Upper lobe of left lung (tissue), 6 donors: Measurements from ENCODE around the gene IL7R. TPM values are rescaled to one million over a fixed set of nuclear protein-coding genes. Genes with fewer than 3 reads are reported as not detected.

Source experiments
- ATAC-seq, 2 donors: fragments of 200-7000 bp; cut with Tn5 transposase; one replicate each; pipeline ENCODE4 v1.9.1; 2022; ENCODE audit warnings: mild to moderate bottlenecking in 2 of 2, moderate library complexity in 2 of 2; ENCODE audit not compliant: low FRiP score in 2 of 2
- DNase-seq, 2 donors: peaks; one replicate each; pipeline ENCODE4 v3.0.0-alpha.2; 2019 to 2020
- H3K27ac ChIP-seq, 4 donors: fragments of 200-600 bp; sonication (generic); one replicate each; pipeline ENCODE4 v1.5.1; 2016 to 2019
- H3K27me3 ChIP-seq, 4 donors: fragments of 200-600 bp; sonication (generic); one replicate each; pipeline ENCODE4 v1.5.1; 2017 to 2019
- H3K36me3 ChIP-seq, 4 donors: fragments of 200-600 bp; sonication (generic); one replicate each; pipeline ENCODE4 v1.5.1; 2016 to 2019
- H3K4me1 ChIP-seq, 4 donors: fragments of 200-600 bp; sonication (generic); one replicate each; pipeline ENCODE4 v1.5.1; 2018 to 2019
- H3K4me3 ChIP-seq, 4 donors: fragments of 200-600 bp; sonication (generic); one replicate each; pipeline ENCODE4 v1.5.1; 2017 to 2019; ENCODE audit warnings: mild to moderate bottlenecking in 2 of 4, moderate library complexity in 1 of 4
- H3K9me3 ChIP-seq, 4 donors: fragments of 200-600 bp; sonication (generic); one replicate each; pipeline ENCODE4 v1.5.1; 2018 to 2019
- EP300 ChIP-seq, 4 donors: sonication (generic); formaldehyde crosslinking; IDR thresholded peaks; one replicate each; pipeline ENCODE4 v1.5.1; 2017; ENCODE audit warnings: antibody characterized with exemption in 4 of 4, control low read depth in 2 of 4
- POLR2A ChIP-seq, 4 donors: fragments of 450-650 bp; IDR thresholded peaks; one replicate each; pipeline ENCODE4 v1.5.1; 2016 to 2017; ENCODE audit warnings: antibody characterized with exemption in 4 of 4, mild to moderate bottlenecking in 2 of 4
- POLR2AphosphoS5 ChIP-seq, 2 donors: sonication (generic); formaldehyde crosslinking; IDR thresholded peaks; one replicate each; pipeline ENCODE4 v1.5.1; 2017; ENCODE audit warnings: antibody characterized with exemption in 2 of 2
- WGBS, 2 donors: methylation state at CpG; one replicate each; pipeline ENCODE4 v1.1.5; 2017 to 2018; 5-methylcytosine and 5-hydroxymethylcytosine counted together
- total RNA-seq, 6 donors: library from RNA; depleted of rRNA in 4 of 6; stranded (reverse); fragments of >200 nt in 4 of 6; gene quantifications; one replicate each; pipeline versions ENCODE4 v1.1.0 to v1.2.1, GENCODE V29; 2016 to 2021
- TF ChIP-seq, protein P1 (sequence below), 6 experiments: fragments of 450-650 bp in 4 of 6; fragments of 200-600 bp in 2 of 6; sonication (generic) in 2 of 6; IDR thresholded peaks; one replicate each; pipeline ENCODE4 v1.5.1; 2016 to 2019; ENCODE audit warnings: antibody characterized with exemption in 6 of 6
- donor health status: DM: no; HTN: no; CAD: no; lungs with moderate emphysema.
- donor health status: DM: no; HTN: yes; CAD: no; lungs with severe emphysema.

The IL7R gene
- total RNA-seq, 6 donors from 2014 or later = 86.8 to 139 (median 94.7) TPM

DNA sequence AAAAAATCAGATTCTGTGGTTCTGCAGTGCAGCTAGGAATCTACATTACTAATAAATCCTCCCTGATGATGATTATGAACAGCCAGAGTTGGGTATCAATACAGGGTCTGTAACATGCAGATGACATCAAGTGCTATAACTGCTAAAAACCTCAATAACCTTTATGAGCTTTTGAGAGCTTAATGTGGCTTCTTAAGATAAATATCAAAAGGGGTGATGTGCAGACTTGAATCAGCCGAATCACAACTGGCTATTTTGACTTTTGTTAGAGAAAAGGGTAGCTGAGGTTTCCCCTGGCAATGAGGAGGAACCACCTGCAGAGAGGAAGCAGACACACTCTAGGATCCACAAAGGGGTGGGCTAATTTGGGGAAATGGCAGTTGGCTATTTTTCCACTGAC, 51.5 kb downstream of the IL7R start:
- Histone ChIP-seq H3K9me3 (no peaks in the 10 kb centered on the region), H3K27ac (no peak overlapping the region), H3K4me1 (no peaks in the 10 kb centered on the region), H3K27me3 (no peaks in the 10 kb centered on the region), H3K36me3 (no peaks in the 10 kb centered on the region), H3K4me3 (no peak overlapping the region)
- no peak for DNase-seq
- ATAC-seq = no peak
- 57% methylated on average over 1 of the region's 1 CpG for WGBS, 2 donors
- TF ChIP-seq EP300 (IDR thresholded peaks at IDR 0.05) (no peak), POLR2A (IDR thresholded peaks at IDR 0.05) (no peak), POLR2AphosphoS5 (IDR thresholded peaks at IDR 0.05) (no peak)
- TF ChIP-seq, protein P1, sequence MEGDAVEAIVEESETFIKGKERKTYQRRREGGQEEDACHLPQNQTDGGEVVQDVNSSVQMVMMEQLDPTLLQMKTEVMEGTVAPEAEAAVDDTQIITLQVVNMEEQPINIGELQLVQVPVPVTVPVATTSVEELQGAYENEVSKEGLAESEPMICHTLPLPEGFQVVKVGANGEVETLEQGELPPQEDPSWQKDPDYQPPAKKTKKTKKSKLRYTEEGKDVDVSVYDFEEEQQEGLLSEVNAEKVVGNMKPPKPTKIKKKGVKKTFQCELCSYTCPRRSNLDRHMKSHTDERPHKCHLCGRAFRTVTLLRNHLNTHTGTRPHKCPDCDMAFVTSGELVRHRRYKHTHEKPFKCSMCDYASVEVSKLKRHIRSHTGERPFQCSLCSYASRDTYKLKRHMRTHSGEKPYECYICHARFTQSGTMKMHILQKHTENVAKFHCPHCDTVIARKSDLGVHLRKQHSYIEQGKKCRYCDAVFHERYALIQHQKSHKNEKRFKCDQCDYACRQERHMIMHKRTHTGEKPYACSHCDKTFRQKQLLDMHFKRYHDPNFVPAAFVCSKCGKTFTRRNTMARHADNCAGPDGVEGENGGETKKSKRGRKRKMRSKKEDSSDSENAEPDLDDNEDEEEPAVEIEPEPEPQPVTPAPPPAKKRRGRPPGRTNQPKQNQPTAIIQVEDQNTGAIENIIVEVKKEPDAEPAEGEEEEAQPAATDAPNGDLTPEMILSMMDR (IDR thresholded peaks at IDR 0.05) = no peak

DNA sequence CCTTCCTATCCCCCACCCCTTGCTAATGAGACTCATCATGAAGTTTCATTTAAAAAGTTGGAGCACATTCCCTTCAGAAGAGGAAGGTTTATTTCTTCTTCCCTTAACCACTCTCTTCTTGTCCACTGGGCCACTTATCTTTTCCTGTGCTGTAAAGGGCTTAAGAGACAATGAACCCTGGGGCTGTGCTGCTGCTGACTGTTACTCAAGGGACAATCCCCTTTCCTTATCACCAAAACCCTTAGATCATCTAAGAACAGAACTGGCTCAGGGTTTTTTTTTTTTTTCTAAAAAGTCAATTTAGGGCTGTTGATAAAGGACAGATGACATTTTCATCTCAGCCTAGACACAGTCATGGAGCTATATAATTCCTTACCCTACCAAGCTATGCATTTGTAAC, 52.1 kb downstream of the IL7R start:
- Histone ChIP-seq H3K9me3 (no peaks in the 10 kb centered on the region), H3K4me1 (no peaks in the 10 kb centered on the region), H3K27me3 (no peaks in the 10 kb centered on the region), H3K4me3 (no peak overlapping the region), H3K27ac (no peak overlapping the region), H3K36me3 (no peaks in the 10 kb centered on the region)
- ATAC-seq (no peak), DNase-seq (no peak)
- TF ChIP-seq, protein P1 (IDR thresholded peaks at IDR 0.05) = no peak
- no peak for TF ChIP-seq POLR2AphosphoS5 (IDR thresholded peaks at IDR 0.05)
- TF ChIP-seq EP300 (IDR thresholded peaks at IDR 0.05) = no peak
- TF ChIP-seq POLR2A (IDR thresholded peaks at IDR 0.05) = no peak

DNA sequence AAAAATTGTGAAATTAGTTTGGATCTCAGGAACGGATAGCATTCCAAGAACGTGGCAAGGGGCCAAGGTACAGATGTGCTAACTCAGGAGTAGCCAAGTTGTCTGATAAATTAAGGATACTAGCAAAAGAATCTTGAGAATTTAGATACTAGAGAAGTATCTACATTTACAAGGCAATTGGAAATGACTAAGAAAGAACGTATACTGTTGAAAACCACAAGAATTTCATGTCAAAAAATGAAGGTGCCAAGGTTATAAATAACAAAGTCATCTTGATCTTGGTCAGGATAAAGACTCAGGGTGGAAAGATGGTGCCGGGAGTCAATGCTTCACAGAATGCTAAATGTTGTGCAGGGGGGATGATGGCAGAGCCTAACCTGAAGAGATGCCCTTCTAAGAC, 62.5 kb downstream of the IL7R start:
- 61 to 71% methylated on average over 4 of the region's 4 CpGs for WGBS, 2 donors
- DNase-seq = no peak
- no peaks in the 10 kb centered on the region for H3K4me1 ChIP-seq
- H3K27ac ChIP-seq = no peak overlapping the region
- H3K9me3 ChIP-seq = no peaks in the 10 kb centered on the region
- no peak for TF ChIP-seq POLR2AphosphoS5 (IDR thresholded peaks at IDR 0.05)
- no peak for TF ChIP-seq POLR2A (IDR thresholded peaks at IDR 0.05)
- TF ChIP-seq, protein P1 (IDR thresholded peaks at IDR 0.05) = no peak
- no peak for TF ChIP-seq EP300 (IDR thresholded peaks at IDR 0.05)
- no peak for ATAC-seq
- no peak overlapping the region for H3K4me3 ChIP-seq
- no peaks in the 10 kb centered on the region for H3K27me3 ChIP-seq
- H3K36me3 ChIP-seq = no peaks in the 10 kb centered on the region

DNA sequence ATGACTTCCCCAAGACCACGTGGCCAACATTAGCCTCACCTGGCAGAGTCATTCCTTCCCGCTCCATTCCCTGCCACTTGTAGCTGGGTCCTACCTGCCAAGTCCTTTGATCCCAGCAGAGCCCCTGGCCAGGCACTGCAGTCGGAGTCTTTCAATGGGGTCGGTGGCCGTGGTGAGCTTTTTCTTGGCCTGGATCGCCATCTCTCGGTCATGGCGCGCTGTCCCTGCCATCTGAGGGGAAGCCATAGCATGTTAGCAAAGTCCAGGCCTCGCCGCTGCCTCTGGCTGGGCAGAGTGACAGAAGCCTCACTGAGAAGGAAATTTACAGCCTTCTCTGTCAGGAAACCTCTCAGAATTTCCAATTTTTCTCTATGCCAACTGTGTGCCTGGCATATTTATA, 64.2 kb downstream of the IL7R start:
- peak in 1 of 2 donors; percentile 14 for DNase-seq
- no peaks in the 10 kb centered on the region for H3K27me3 ChIP-seq
- TF ChIP-seq POLR2AphosphoS5 (IDR thresholded peaks at IDR 0.05) (no peak), POLR2A (IDR thresholded peaks at IDR 0.05) (no peak), EP300 (IDR thresholded peaks at IDR 0.05) (no peak)
- TF ChIP-seq, protein P1 (IDR thresholded peaks at IDR 0.05) = no peak
- peak in 1 of 2 donors; percentile 49 for ATAC-seq
- 81% methylated on average over 11 of the region's 11 CpGs for WGBS, 2 donors
- peaks cover 0 to 13% (median 9%) of the 10 kb centered on the region in 4 donors for H3K4me1 ChIP-seq
- no peak overlapping the region for H3K27ac ChIP-seq
- no peaks in the 10 kb centered on the region for H3K9me3 ChIP-seq
- H3K36me3 ChIP-seq = no peaks in the 10 kb centered on the region
- no peak overlapping the region for H3K4me3 ChIP-seq

DNA sequence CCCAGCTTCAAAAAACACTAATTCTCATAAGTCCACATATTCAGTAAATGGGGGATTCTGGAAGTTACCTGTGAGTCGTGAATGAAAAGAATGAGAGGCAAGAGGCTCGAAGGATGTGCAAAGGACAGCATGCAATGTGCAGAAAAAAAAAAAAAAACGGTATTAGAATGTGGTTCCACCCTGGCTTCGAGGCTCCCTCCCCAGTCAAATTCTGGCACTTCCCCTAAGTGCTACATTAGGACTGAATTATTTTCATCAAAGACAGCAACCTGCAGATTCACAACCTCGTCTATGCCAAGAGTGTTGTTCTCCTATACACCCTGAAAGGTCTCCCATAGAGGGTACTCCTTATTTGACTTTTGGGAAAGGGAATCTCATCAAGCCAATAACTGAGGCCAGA, 65.2 kb downstream of the IL7R start:
- Histone ChIP-seq H3K9me3 (no peaks in the 10 kb centered on the region), H3K4me3 (no peak overlapping the region), H3K27me3 (no peaks in the 10 kb centered on the region), H3K36me3 (no peaks in the 10 kb centered on the region), H3K4me1 (peaks cover 3 to 13% (median 9%) of the 10 kb centered on the region in 4 donors), H3K27ac (no peak overlapping the region)
- WGBS, 2 donors = 64 to 80% methylated on average over 5 of the region's 5 CpGs
- TF ChIP-seq, protein P1 (IDR thresholded peaks at IDR 0.05) = no peak
- TF ChIP-seq POLR2AphosphoS5 (IDR thresholded peaks at IDR 0.05) (no peak), POLR2A (IDR thresholded peaks at IDR 0.05) (no peak)
- ATAC-seq = no peak
- DNase-seq = no peak
